Right ventricle myocardium superior (tissue), 1 donor: ENCODE data around the gene PLXND1. TPM values are rescaled to one million over a fixed set of nuclear protein-coding genes. Genes with fewer than 3 reads are reported as not detected.
"Not testable (repeated sequence)": the region's sequence is repeated elsewhere in the genome, so short reads cannot be mapped to it uniquely, and the experiment has no call there.

ENCODE experiments used
- ATAC-seq: fragments of 200-7000 bp; cut with Tn5 transposase; one replicate; pipeline ENCODE4 v1.9.1; 2020; ENCODE audit warnings: mild to moderate bottlenecking; ENCODE audit not compliant: poor library complexity
- DNase-seq: peaks from one replicate; pipeline ENCODE4 v3.0.0-alpha.2; 2020
- intact Hi-C: fragments of 100-400 bp; cut with DNase I; formaldehyde crosslinking; loops from one replicate; pipeline ENCODE4 v1.11.2; 2022
- long read RNA-seq: library from polyadenylated mRNA; unstranded; transcript quantifications from one replicate; pipeline ENCODE4 v2.0.0, GENCODE V29; 2021
- total RNA-seq: library from RNA; stranded (reverse); fragmentation: NEBNext Ultra II Directional; extraction: Animal tissue kit (Norgen Biotek cat#: 25700); gene quantifications from one replicate; pipeline ENCODE4 v1.2.1, GENCODE V29; 2021
- donor health status: DM: no; HTN: yes; CAD: no; lungs with severe emphysema.

Gene PLXND1
- total RNA-seq = 53.1 TPM
- long read RNA-seq, full-length matches to known transcripts = 1 of 15 reads
- long read RNA-seq, partial matches to known transcripts = 12 of 15 reads
- long read RNA-seq, other reads (novel, unspliced or antisense) = 2 of 15 reads

- peak; percentile 90 for DNase-seq
- peak; percentile 74 for ATAC-seq
- intact Hi-C loops = no loop called here
Observed at GRCh38 chr3:129606636-129607390, at the start of gene PLXND1. PLXND1 (minus strand) TSS chr3:129606676; CDS start chr3:129606639, 37 bp downstream.

DNA sequence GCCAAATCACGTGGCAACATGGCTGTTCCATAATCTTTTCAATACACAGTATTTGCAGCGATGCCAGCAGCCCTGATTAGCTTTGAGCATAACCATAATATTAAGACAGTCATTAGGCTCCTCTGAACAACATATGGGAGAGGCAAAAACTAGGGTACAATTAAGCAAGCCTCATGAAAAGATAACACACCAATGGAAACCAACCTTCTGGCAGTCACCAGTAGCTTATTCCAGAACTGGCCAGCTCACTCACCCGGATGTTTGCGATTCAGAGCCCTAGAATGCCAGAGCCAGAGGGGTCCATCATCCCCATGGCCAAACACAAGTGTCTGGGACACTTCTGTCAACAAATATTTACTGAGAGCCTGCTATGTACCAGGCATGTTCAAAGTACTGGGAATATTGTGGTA lies 48.8 kb upstream of the PLXND1 start:
- no peak for DNase-seq
- ATAC-seq = no peak
- intact Hi-C loops = no loop called here

GRCh38 chr3:129654131-129654530 lies 47.7 kb upstream of the PLXND1 start:
- no peak for DNase-seq
- no peak for ATAC-seq
- intact Hi-C loops = no loop called here

GRCh38 chr3:129653019-129653418 lies 46.5 kb upstream of the PLXND1 start:
- ATAC-seq (no peak), DNase-seq (no peak)
- intact Hi-C loops = no loop called here

- DNase-seq = no peak
- ATAC-seq = no peak
- intact Hi-C loops = loop anchor here (2.0 kb wide), 1 partner anchor 173 kb away; no protein-coding TSS in a partner anchor
Observed at GRCh38 chr3:129651435-129652202, 45.1 kb upstream of the PLXND1 start.

GRCh38 chr3:129650256-129650872 lies 43.9 kb upstream of the PLXND1 start:
- intact Hi-C loops = loop anchor here (2.0 kb wide), 1 partner anchor 174 kb away; no protein-coding TSS in a partner anchor
- DNase-seq = no peak

GRCh38 chr3:129648391-129648790 lies 41.9 kb upstream of the PLXND1 start:
- intact Hi-C loops = no loop called here
- DNase-seq = no peak
- ATAC-seq = no peak

More at GRCh38 chr3:129650256-129650872, 43.9 kb upstream of the PLXND1 start:
- ATAC-seq = peak; percentile 83

- intact Hi-C loops = no loop called here
- no peak for ATAC-seq
- no peak for DNase-seq
Observed at GRCh38 chr3:129645286-129645685, 38.8 kb upstream of the PLXND1 start.

GRCh38 chr3:129644836-129645235 lies 38.4 kb upstream of the PLXND1 start:
- intact Hi-C loops = no loop called here
- no peak for ATAC-seq
- DNase-seq = no peak

DNA sequence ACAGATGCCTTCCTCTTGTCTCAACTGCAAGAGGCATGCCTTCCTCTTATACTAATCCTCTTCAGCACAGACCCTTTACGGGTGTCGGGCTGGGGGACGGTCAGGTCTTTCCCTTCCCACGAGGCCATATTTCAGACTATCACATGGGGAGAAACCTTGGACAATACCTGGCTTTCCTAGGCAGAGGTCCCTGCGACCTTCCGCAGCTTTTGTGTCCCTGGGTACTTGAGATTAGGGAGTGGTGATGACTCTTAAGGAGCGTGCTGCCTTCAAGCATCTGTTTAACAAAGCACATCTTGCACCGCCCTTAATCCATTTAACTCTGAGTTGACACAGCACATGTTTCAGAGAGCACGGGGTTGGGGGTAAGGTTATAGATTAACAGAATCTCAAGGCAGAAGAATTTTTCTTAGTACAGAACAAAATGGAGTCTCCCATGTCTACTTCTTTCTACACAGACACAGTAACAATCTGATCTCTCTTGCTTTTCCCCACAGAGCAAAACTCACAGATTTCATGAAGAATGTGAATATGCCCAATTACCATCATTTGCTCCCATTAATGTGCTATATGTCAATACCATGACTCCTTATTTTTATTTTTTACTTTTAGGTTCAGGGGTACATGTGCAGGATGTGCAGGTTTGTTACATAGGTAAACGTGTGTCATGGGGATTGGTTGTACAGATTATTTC lies 35.2 kb upstream of the PLXND1 start:
- ATAC-seq, DNase-seq, intact Hi-C loops: not testable (repeated sequence)

DNA sequence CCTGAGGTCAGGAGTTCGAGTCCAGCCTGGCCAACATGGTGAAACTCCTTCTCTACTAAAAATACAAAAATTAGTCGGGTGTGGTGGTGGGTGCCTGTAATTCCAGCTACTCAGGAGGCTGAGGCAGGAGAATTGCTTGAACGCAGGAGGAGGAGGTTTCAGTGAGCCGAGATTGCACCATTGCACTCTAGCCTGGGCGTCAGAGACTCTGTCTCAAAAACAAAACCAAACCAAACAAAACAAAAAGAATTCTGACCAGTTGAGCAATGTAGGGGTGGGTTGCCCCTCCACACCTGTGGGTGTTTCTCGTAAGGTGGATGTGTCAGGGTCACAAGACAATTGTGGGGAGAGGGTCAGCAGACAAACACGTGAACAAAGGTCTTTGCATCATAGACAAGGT lies 34.5 kb upstream of the PLXND1 start:
- ATAC-seq, intact Hi-C loops, DNase-seq: not testable (repeated sequence)

- intact Hi-C loops = loop anchor here (5.0 kb wide), 1 partner anchor 289 kb away; no protein-coding TSS in a partner anchor
- ATAC-seq (no peak), DNase-seq (no peak)
Observed at GRCh38 chr3:129638481-129638880, 32.0 kb upstream of the PLXND1 start.

- ATAC-seq = no peak
- DNase-seq = no peak
- intact Hi-C loops = loop anchor here (5.0 kb wide), 1 partner anchor 291 kb away; no protein-coding TSS in a partner anchor
Observed at GRCh38 chr3:129636082-129636481, 29.6 kb upstream of the PLXND1 start.

- no peak for DNase-seq
- intact Hi-C loops = loop anchor here (5.0 kb wide), 1 partner anchor 292 kb away; no protein-coding TSS in a partner anchor
- ATAC-seq = no peak
Observed at GRCh38 chr3:129635656-129636055, 29.2 kb upstream of the PLXND1 start.

GRCh38 chr3:129633751-129634481 lies 27.4 kb upstream of the PLXND1 start:
- ATAC-seq (no peak), DNase-seq (no peak)
- intact Hi-C loops = no loop called here

- intact Hi-C loops = no loop called here
- no peak for ATAC-seq
- no peak for DNase-seq
Observed at GRCh38 chr3:129632977-129633376, 26.5 kb upstream of the PLXND1 start.

GRCh38 chr3:129632556-129632955 lies 26.1 kb upstream of the PLXND1 start:
- ATAC-seq (no peak), DNase-seq (no peak)
- intact Hi-C loops = no loop called here

GRCh38 chr3:129632056-129632455 lies 25.6 kb upstream of the PLXND1 start:
- ATAC-seq = no peak
- DNase-seq = no peak
- intact Hi-C loops = no loop called here
